Activated CD8-positive, alpha-beta memory T cell treated with anti-CD3 and anti-CD28 coated beads, Interleukin-2, amount 50 U/mL, for 48 hours (primary cell): ENCODE data around the gene ARID2.

Experiments
- DNase-seq: peaks from one replicate; pipeline ENCODE4 v3.0.0-alpha.2; 2020

The ARID2 gene

GRCh38 chr12:45729233-45730083 lies at the start of gene ARID2:
TSS of gene ARID2 (plus strand) at chr12:45729706. CDS start at chr12:45729837, 131 bp downstream.
- DNase-seq, result peak; percentile 83

DNA sequence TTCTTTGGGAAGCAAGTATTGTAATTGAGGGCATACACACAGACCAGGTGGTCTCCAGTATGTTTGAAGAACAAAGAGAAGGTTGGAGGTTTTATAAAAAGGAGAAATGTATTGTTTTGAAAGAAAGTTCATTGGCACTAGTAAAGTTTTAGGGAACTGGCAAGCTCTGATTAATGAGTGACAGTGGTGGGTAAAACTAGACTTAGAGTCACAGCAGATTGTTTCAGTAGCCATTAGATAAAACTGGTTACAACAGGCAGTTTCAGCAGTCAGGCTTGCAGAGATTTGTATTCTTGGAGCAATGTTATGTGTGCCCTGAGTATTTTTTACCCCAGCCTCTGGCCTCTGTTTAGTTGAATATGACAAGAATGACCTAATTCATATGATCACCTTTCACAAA lies 49.1 kb upstream of the ARID2 start:
- DNase-seq, result no peak

GRCh38 chr12:45681465-45681864 lies 48.0 kb upstream of the ARID2 start:
- DNase-seq, result no peak

GRCh38 chr12:45685680-45686079 lies 43.8 kb upstream of the ARID2 start:
- no peak for DNase-seq

GRCh38 chr12:45687081-45688015 lies 42.2 kb upstream of the ARID2 start:
- no peak for DNase-seq

GRCh38 chr12:45688183-45688582 lies 41.3 kb upstream of the ARID2 start:
- no peak for DNase-seq

GRCh38 chr12:45695035-45695434 lies 34.5 kb upstream of the ARID2 start:
- no peak for DNase-seq

DNA sequence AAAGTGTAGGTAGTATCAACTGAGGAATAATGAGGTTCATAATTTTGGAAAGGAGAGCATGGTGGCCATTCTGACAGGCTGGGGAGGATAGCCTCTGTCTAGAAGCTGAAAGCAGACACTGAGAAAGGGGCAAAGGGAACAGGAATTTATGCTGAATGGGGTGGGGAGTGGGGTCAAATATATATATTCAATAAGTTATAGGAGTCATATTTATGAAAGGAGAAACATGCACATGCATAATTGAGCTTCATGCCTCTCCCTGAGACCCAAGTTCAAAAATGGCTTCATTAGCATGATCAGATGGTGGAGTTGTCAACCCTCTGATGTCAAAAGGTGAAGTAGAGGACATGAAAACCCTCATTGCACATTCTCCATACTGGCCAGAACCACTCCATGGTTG lies 33.9 kb upstream of the ARID2 start:
- DNase-seq, result no peak

DNA sequence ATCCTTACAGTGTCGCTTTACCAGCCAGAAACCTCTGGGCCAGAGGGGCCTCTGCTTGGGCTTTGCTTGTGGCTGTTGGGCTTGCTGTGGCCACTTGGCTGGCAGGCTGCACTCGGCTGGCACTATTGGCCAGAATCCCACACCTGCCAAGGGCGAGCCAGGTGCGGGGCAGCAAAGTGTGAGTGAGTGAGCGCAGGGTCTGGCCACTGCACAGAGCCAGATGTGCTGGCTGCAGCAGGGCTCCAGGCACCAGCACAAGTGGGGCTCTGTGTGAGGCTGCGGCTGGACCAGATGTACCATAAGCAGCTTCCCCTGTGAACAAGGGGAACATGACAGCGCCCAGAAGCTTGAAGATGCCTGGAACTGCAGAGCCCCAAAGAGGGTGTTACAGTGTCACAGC lies 33.5 kb upstream of the ARID2 start:
- DNase-seq, result no peak

- no peak for DNase-seq
Measured at GRCh38 chr12:45697371-45697770, 32.1 kb upstream of the ARID2 start.

DNA sequence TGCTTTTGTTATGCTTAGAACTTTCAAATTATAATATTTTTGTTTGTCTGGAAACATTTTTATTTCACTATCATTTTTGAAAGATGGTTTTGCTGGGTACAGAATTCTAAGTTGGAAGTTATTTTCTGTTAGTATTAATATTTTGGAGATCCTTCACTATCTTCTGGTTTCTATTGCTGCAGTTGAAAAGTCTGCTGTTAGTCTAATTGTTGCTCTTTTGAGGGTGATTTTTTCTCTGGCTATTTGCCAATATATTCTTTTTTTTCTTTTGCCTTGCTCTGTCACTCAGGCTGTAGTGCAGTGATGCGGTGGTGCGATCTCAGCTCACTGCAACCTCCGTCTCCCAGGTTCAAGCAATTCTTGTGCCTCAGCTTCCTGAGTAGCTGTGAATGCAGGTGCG lies 28.2 kb upstream of the ARID2 start:
- no peak for DNase-seq

DNA sequence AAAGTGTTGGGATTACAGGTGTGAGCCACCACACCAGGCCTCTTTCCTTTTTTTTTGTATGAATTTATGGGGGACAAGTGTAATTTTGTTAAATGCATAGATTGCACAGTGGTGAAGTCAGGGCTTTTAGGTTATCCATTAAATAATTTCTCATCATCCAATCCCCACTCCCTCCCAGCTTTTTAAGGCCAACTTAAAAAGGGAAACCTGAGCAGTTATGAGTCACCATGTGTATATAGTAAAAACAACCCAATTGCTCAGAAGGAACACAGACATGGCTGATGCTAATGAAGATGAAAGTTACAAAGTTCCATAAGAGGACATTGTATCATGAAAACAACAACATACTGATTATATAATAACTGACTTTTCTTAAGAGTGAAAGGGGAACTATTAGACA lies 25.6 kb upstream of the ARID2 start:
- no peak for DNase-seq

DNA sequence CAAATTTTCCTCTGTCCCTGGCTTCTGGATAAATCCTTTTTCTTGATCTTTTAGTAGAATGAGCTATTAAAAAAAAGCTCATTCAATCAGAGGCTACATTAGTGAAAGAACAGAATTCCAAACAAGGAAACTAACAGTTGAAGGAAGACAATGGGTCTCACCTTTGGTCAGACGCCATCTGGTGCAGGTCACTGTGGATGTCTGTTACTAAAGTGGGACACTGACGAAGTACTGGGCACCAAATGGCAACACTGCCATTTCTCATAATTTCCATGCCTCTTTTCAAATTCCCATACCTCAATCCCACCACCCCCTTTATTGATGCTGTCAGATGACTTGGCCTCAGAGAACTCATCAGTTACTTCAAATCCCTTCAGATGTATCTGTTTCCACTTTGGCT lies 24.5 kb upstream of the ARID2 start:
- no peak for DNase-seq

DNA sequence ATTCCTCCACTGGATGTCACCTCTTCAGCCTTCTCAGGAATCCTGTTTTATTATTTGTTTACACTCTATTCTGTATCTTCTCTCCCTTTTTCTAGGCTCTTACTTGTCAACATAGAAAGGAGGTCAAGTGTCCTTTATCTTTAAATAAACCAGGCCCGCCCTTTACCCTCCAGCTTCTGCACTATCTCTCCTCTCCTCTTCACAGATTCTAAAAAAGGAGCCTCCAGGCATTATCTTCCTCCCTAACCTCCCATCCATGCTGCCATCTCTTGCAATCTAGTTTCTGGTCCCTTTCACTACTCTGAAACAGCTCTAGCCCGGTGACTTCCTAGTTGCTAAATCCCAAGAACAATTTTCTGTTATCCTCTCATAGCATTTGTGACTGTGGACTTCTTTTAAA lies 24.1 kb upstream of the ARID2 start:
- no peak for DNase-seq

- DNase-seq, result no peak
Measured at GRCh38 chr12:45707241-45707857, 22.2 kb upstream of the ARID2 start.

DNA sequence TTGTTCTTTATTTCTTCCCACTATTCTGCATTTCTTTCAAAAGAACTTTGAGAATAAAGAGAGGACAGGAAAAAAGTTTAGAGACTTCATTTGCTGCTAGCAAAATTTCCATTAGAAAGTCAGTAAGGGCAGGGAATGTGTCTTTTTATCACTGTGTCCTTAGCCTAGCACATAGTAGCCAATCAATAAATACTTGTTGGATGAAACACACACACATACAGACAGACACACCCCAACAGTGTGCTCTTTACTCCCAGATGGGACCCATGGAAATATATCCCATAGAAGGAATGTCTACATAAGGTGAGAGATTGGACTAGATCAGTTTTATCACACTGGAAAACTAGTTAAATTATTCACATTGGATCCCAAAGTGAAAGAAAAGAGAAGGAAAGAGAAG lies 21.1 kb upstream of the ARID2 start:
- no peak for DNase-seq

DNA sequence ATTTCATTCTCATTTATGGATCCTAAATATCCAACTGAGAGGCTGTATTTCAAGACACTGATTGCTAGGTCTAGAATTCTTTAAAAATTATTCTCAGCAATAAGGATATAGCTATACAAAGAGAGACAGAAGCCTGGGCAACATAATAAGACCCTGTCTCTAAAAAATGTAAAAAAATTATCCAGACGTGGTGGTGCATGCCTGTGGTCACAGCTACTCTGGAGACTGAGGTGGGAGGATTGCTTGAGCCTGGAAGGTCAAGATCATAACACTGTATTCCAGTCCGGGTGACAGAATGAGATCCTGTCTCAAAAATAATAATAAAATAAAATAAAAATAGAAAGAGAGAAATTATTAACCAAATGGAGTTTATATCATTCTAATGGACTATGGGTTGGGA lies 20.6 kb upstream of the ARID2 start:
- no peak for DNase-seq

DNA sequence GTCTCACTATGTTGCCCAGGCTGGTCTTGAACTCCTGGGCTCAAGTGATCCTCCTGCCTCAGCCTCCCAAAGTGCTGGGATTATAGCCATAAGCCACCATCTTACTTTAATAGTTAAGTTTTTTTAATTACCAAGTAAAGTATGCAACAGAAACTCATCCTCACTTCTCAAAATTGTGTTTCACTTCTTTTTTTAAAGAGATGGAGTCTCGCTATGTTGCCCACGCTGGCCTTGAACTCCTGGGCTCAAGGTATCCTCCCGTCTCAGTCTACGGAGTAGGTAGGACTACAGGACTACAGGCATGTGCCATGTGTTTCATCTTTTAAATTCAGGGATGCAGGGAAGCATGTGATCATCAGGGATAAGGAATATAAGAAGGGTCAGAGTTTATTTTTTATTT lies 17.2 kb upstream of the ARID2 start:
- no peak for DNase-seq

- no peak for DNase-seq
Measured at GRCh38 chr12:45713078-45713477, 16.4 kb upstream of the ARID2 start.

- DNase-seq, result no peak
Measured at GRCh38 chr12:45718306-45718705, 11.2 kb upstream of the ARID2 start.

- DNase-seq, result no peak
Measured at GRCh38 chr12:45720069-45720468, 9.4 kb upstream of the ARID2 start.

DNA sequence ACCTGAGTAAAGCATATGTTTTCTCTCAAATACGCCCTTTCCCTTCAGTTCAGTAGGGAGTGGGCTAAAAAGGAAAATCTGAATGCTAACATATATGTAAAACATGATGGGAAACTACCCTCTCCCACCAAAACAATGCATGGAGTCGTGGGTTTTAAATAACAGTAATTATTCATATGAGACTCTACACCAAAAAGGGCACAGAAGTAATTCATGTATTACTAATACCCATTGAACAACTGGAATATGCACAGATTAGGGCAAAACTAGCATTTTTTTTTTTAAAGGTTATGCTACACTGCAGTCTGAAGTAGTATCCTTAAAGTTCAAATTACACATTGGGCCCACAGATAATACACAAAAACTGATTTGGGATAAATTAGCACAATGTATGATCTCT lies 8.1 kb upstream of the ARID2 start:
- DNase-seq, result no peak

DNA sequence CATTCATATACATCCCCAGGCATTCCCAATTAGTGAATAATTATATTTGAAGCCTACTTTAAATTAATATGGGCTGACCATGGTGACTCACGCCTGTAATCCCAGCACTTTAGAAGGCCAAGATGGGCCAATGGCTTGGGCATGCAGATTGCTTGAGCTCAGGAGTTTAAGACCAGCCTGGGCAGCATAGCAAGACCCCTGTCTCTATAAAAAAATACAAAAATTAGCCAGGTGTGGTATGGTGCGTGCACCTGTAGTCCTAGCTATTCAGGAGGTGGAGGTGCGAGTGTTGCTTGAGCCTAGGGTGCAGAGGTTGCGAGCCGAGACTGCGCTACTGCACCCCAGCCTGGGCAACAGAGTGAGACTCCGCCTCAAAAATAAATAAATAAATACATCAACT lies 7.6 kb upstream of the ARID2 start:
- DNase-seq, result no peak
